Measurements from ENCODE around the gene RBBP5. TPM values are rescaled to one million over a fixed set of nuclear protein-coding genes. Genes with fewer than 3 reads are reported as not detected.

The RBBP5 gene
- total RNA-seq, 2 donors from 2014 or later, result 17.8 to 23.6 TPM

DNA sequence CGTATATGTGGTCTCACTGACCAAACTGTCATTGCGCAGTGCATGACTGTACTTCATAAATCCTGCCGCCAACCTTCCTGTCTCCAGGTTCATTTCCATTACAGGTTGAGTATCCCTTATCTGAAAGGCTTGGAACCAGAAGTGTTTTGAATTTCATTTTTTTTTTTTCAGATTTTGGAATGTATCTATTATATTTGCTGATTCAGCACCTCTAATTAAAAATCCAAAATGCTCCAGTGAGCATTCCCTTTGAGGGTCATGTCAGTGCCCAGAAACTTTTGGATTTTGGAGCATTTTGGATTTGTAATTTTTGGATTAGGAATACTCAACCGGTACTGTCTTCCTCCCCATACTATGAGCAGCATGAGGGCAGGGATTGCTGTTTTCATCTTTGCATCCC is 30.7 kb upstream of the RBBP5 start:
- Histone ChIP-seq H3K27me3 (ENCODE audit: control insufficient read depth, insufficient read depth, low read length, poor library complexity, severe bottlenecking) (no peaks in the 10 kb centered on the region), H3K27ac (ENCODE audit: low read depth, low read length) (no peak overlapping the region), H3K4me3 (ENCODE audit: low read length) (no peak overlapping the region), H3K36me3 (ENCODE audit: control insufficient read depth, insufficient read depth, low read length) (peaks cover 60% of the 10 kb centered on the region), H3K4me1 (ENCODE audit: control insufficient read depth, insufficient read depth, low read length) (no peaks in the 10 kb centered on the region), H3K9me3 (ENCODE audit: control insufficient read depth, low read length) (peaks cover 33% of the 10 kb centered on the region), H3K9ac (ENCODE audit: extremely low read depth, low read length, poor library complexity, severe bottlenecking) (no peak overlapping the region)
- TF ChIP-seq, protein P1, sequence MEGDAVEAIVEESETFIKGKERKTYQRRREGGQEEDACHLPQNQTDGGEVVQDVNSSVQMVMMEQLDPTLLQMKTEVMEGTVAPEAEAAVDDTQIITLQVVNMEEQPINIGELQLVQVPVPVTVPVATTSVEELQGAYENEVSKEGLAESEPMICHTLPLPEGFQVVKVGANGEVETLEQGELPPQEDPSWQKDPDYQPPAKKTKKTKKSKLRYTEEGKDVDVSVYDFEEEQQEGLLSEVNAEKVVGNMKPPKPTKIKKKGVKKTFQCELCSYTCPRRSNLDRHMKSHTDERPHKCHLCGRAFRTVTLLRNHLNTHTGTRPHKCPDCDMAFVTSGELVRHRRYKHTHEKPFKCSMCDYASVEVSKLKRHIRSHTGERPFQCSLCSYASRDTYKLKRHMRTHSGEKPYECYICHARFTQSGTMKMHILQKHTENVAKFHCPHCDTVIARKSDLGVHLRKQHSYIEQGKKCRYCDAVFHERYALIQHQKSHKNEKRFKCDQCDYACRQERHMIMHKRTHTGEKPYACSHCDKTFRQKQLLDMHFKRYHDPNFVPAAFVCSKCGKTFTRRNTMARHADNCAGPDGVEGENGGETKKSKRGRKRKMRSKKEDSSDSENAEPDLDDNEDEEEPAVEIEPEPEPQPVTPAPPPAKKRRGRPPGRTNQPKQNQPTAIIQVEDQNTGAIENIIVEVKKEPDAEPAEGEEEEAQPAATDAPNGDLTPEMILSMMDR (conservative IDR thresholded peaks at IDR 0.05), result no peak
- Mint-ChIP-seq H3K9me3 (peaks cover 28% of the 10 kb centered on the region), H3K27ac (no peak overlapping the region), H3K4me3 (no peak overlapping the region), H3K27me3 (ENCODE audit: insufficient read depth) (no peaks in the 10 kb centered on the region), H3K4me1 (no peaks in the 10 kb centered on the region), H3K36me3 (ENCODE audit: low read depth) (peaks cover 68% of the 10 kb centered on the region)
- DNase-seq, result no peak
- 89 to 98% methylated on average over 3 to 4 of the region's 4 CpGs for WGBS, 2 experiments (ENCODE audit: insufficient coverage in 1 of 2, insufficient read length in 1 of 2)

DNA sequence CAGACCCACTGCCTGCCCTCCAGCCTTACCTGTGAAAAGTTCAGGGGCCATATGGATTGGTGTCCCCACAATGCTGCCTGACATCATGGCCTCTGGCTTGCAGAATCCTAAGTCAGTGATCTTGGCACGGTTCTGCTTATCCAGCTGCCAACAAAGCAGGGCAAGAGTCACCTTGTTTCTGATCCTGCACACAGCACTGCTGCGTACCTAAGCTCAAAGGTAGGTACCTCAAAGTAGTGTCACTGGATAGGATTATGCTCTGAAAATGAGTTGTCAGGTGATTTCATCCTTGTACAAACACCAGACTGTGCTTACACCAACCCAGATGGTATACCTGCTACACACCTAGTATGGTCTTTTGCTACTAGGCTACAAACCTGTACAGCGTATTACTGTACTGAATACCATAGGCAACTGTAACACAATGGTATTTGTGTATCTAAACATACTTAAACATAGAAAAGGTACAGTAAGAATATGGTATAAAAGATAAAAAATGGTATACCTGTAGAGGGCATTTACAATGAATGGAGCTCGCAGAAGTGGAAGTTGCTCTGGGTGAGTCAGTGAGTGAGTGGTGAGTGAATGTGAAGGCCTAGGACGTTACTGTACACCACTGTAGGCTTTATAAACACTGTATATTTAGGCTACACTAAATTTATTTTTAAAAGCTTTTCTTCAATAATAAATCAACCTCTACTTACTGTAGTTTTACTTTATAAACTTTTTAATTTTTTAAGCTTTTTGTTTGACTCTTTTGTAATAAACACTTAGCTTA is 29.1 kb upstream of the RBBP5 start:
- Mint-ChIP-seq H3K4me1 (no peaks in the 10 kb centered on the region), H3K27ac (no peak overlapping the region), H3K27me3 (ENCODE audit: insufficient read depth) (no peaks in the 10 kb centered on the region), H3K36me3 (ENCODE audit: low read depth) (peaks cover 59% of the 10 kb centered on the region), H3K9me3 (peaks cover 11% of the 10 kb centered on the region), H3K4me3 (no peak overlapping the region)
- Histone ChIP-seq H3K36me3 (ENCODE audit: control insufficient read depth, insufficient read depth, low read length) (peaks cover 48% of the 10 kb centered on the region), H3K27me3 (ENCODE audit: control insufficient read depth, insufficient read depth, low read length, poor library complexity, severe bottlenecking) (no peaks in the 10 kb centered on the region), H3K4me3 (ENCODE audit: low read length) (no peak overlapping the region), H3K4me1 (ENCODE audit: control insufficient read depth, insufficient read depth, low read length) (no peaks in the 10 kb centered on the region), H3K9me3 (ENCODE audit: control insufficient read depth, low read length) (peaks cover 16% of the 10 kb centered on the region), H3K27ac (ENCODE audit: low read depth, low read length) (no peak overlapping the region), H3K9ac (ENCODE audit: extremely low read depth, low read length, poor library complexity, severe bottlenecking) (no peak overlapping the region)
- 73 to 89% methylated on average over 2 to 5 of the region's 5 CpGs for WGBS, 2 experiments (ENCODE audit: insufficient coverage in 1 of 2, insufficient read length in 1 of 2)
- DNase-seq, result no peak
- TF ChIP-seq, protein P1 (conservative IDR thresholded peaks at IDR 0.05), result no peak

- TF ChIP-seq, protein P1 (conservative IDR thresholded peaks at IDR 0.05), result no peak
- Histone ChIP-seq H3K9ac (ENCODE audit: extremely low read depth, low read length, poor library complexity, severe bottlenecking) (no peak overlapping the region), H3K9me3 (ENCODE audit: control insufficient read depth, low read length) (no peaks in the 10 kb centered on the region), H3K27ac (ENCODE audit: low read depth, low read length) (peak overlapping the region; percentile 32), H3K27me3 (ENCODE audit: control insufficient read depth, insufficient read depth, low read length, poor library complexity, severe bottlenecking) (no peaks in the 10 kb centered on the region), H3K4me1 (ENCODE audit: control insufficient read depth, insufficient read depth, low read length) (no peaks in the 10 kb centered on the region), H3K36me3 (ENCODE audit: control insufficient read depth, insufficient read depth, low read length) (peaks cover 16% of the 10 kb centered on the region), H3K4me3 (ENCODE audit: low read length) (no peak overlapping the region)
- peaks cover 28% of the 10 kb centered on the region for H3K36me3 Mint-ChIP-seq (ENCODE audit: low read depth)
- H3K4me3 Mint-ChIP-seq, result no peak overlapping the region
- H3K27me3 Mint-ChIP-seq (ENCODE audit: insufficient read depth), result no peaks in the 10 kb centered on the region
- WGBS, 2 experiments (ENCODE audit: insufficient coverage in 1 of 2, insufficient read length in 1 of 2), result 92 to 96% methylated on average over 4 to 6 of the region's 6 CpGs
- H3K9me3 Mint-ChIP-seq, result no peaks in the 10 kb centered on the region
- no peaks in the 10 kb centered on the region for H3K4me1 Mint-ChIP-seq
- DNase-seq, result no peak
- no peak overlapping the region for H3K27ac Mint-ChIP-seq
Measured at GRCh38 chr1:205147191-205147835, 25.5 kb upstream of the RBBP5 start.
